ENCODE data around the gene DCAF5. TPM values are rescaled to one million over a fixed set of nuclear protein-coding genes. Genes with fewer than 3 reads are reported as not detected.
A peak's percentile ranks its signal among the peaks of the same experiment; 100 is the strongest.
"Not testable (repeated sequence)": the region's sequence is repeated elsewhere in the genome, so short reads cannot be mapped to it uniquely, and the experiment has no call there.

DCAF5 gene
- total RNA-seq, 2 experiments from 2014 or later: 56.1 to 59.0 TPM

GRCh38 chr14:69065934-69066333 is 87.0 kb downstream of the DCAF5 start:
- not testable (repeated sequence) for ATAC-seq (ENCODE audit: low read depth); H3K27me3 Mint-ChIP-seq; H3K4me3 Mint-ChIP-seq; H3K9me3 Mint-ChIP-seq; DNase-seq; H3K27ac Mint-ChIP-seq; H3K4me1 Mint-ChIP-seq
- POLR2A ChIA-PET: interaction anchor here (0.6 to 0.7 kb wide), 2 partner anchors 8 to 31 kb away, joined by 3 to 5 read pairs; no protein-coding TSS in a partner anchor
- peaks cover 35% of the 10 kb centered on the region for H3K36me3 Mint-ChIP-seq

- no peaks in the 10 kb centered on the region for H3K27me3 Mint-ChIP-seq
- no peak overlapping the region for H3K4me3 Mint-ChIP-seq
- H3K9me3 Mint-ChIP-seq: no peaks in the 10 kb centered on the region
- peaks cover 4% of the 10 kb centered on the region for H3K4me1 Mint-ChIP-seq
- H3K36me3 Mint-ChIP-seq: peaks cover 40% of the 10 kb centered on the region
- POLR2A ChIA-PET: no interaction called here
- H3K27ac Mint-ChIP-seq: no peak overlapping the region
- DNase-seq (no peak), ATAC-seq (ENCODE audit: low read depth) (no peak)
Measured at GRCh38 chr14:69064596-69064995, 88.3 kb downstream of the DCAF5 start.

GRCh38 chr14:69059658-69060623 is 93.0 kb downstream of the DCAF5 start:
- Mint-ChIP-seq H3K36me3 (peaks cover 39% of the 10 kb centered on the region), H3K4me3 (no peak overlapping the region), H3K4me1 (peaks cover 20% of the 10 kb centered on the region), H3K27me3 (no peaks in the 10 kb centered on the region), H3K27ac (no peak overlapping the region), H3K9me3 (no peaks in the 10 kb centered on the region)
- no peak for DNase-seq
- ATAC-seq (ENCODE audit: low read depth): no peak
- POLR2A ChIA-PET: interaction anchor here (0.6 kb wide), 1 partner anchor 153 kb away, joined by 4 read pairs; no protein-coding TSS in a partner anchor

GRCh38 chr14:69055999-69056788 is 96.7 kb downstream of the DCAF5 start:
- Mint-ChIP-seq H3K4me1 (peaks cover 20% of the 10 kb centered on the region), H3K27ac (no peak overlapping the region), H3K27me3 (no peaks in the 10 kb centered on the region), H3K36me3 (peaks cover 35% of the 10 kb centered on the region), H3K9me3 (no peaks in the 10 kb centered on the region), H3K4me3 (no peak overlapping the region)
- DNase-seq (no peak), ATAC-seq (ENCODE audit: low read depth) (peak; percentile 31)
- POLR2A ChIA-PET: interaction anchor here (0.7 to 1.0 kb wide), 2 partner anchors 94 to 145 kb away, joined by 3 read pairs; no protein-coding TSS in a partner anchor

GRCh38 chr14:69055125-69055524 is 97.8 kb downstream of the DCAF5 start:
- DNase-seq: no peak
- Mint-ChIP-seq H3K27me3 (no peaks in the 10 kb centered on the region), H3K36me3 (peaks cover 34% of the 10 kb centered on the region), H3K4me1 (peaks cover 20% of the 10 kb centered on the region), H3K9me3 (no peaks in the 10 kb centered on the region), H3K4me3 (no peak overlapping the region), H3K27ac (no peak overlapping the region)
- ATAC-seq (ENCODE audit: low read depth): no peak
- POLR2A ChIA-PET: no interaction called here

- POLR2A ChIA-PET: no interaction called here
- ATAC-seq (ENCODE audit: low read depth) (no peak), DNase-seq (no peak)
- Mint-ChIP-seq H3K27me3 (no peaks in the 10 kb centered on the region), H3K9me3 (no peaks in the 10 kb centered on the region), H3K27ac (no peak overlapping the region), H3K36me3 (peaks cover 29% of the 10 kb centered on the region), H3K4me1 (peaks cover 18% of the 10 kb centered on the region), H3K4me3 (no peak overlapping the region)
Measured at GRCh38 chr14:69054030-69054429, 98.9 kb downstream of the DCAF5 start.

- H3K27me3 Mint-ChIP-seq: no peaks in the 10 kb centered on the region
- H3K4me3 Mint-ChIP-seq: no peak overlapping the region
- peaks cover 25% of the 10 kb centered on the region for H3K36me3 Mint-ChIP-seq
- no peak for DNase-seq
- no peaks in the 10 kb centered on the region for H3K9me3 Mint-ChIP-seq
- peaks cover 11% of the 10 kb centered on the region for H3K4me1 Mint-ChIP-seq
- POLR2A ChIA-PET: no interaction called here
- H3K27ac Mint-ChIP-seq: no peak overlapping the region
- no peak for ATAC-seq (ENCODE audit: low read depth)
Measured at GRCh38 chr14:69052181-69052601, 100.7 kb downstream of the DCAF5 start.

GRCh38 chr14:69050240-69051184 is 102.4 kb downstream of the DCAF5 start:
- POLR2A ChIA-PET: no interaction called here

GRCh38 chr14:69049675-69050074 is 103.2 kb downstream of the DCAF5 start:
- peaks cover 16% of the 10 kb centered on the region for H3K36me3 Mint-ChIP-seq
- H3K4me3 Mint-ChIP-seq: no peak overlapping the region
- no peak overlapping the region for H3K27ac Mint-ChIP-seq
- POLR2A ChIA-PET: no interaction called here
- no peaks in the 10 kb centered on the region for H3K9me3 Mint-ChIP-seq
- H3K27me3 Mint-ChIP-seq: no peaks in the 10 kb centered on the region
- no peak for DNase-seq
- peaks cover 3% of the 10 kb centered on the region for H3K4me1 Mint-ChIP-seq
- no peak for ATAC-seq (ENCODE audit: low read depth)

More at GRCh38 chr14:69050240-69051184, 102.4 kb downstream of the DCAF5 start:
- DNase-seq (no peak), ATAC-seq (ENCODE audit: low read depth) (no peak)
- no peak overlapping the region for H3K4me3 Mint-ChIP-seq
- peaks cover 3% of the 10 kb centered on the region for H3K4me1 Mint-ChIP-seq
- peaks cover 23% of the 10 kb centered on the region for H3K36me3 Mint-ChIP-seq
- no peak overlapping the region for H3K27ac Mint-ChIP-seq
- H3K9me3 Mint-ChIP-seq: no peaks in the 10 kb centered on the region
- no peaks in the 10 kb centered on the region for H3K27me3 Mint-ChIP-seq

GRCh38 chr14:69048456-69048855 is 104.5 kb downstream of the DCAF5 start:
- peaks cover 10% of the 10 kb centered on the region for H3K27me3 Mint-ChIP-seq
- H3K4me1 Mint-ChIP-seq: peaks cover 3% of the 10 kb centered on the region
- no peaks in the 10 kb centered on the region for H3K9me3 Mint-ChIP-seq
- no peak for ATAC-seq (ENCODE audit: low read depth)
- H3K27ac Mint-ChIP-seq: no peak overlapping the region
- POLR2A ChIA-PET: no interaction called here
- peaks cover 9% of the 10 kb centered on the region for H3K36me3 Mint-ChIP-seq
- no peak overlapping the region for H3K4me3 Mint-ChIP-seq
- DNase-seq: no peak

- no peak for ATAC-seq (ENCODE audit: low read depth)
- peaks cover 2% of the 10 kb centered on the region for H3K36me3 Mint-ChIP-seq
- no peak for DNase-seq
- no peaks in the 10 kb centered on the region for H3K9me3 Mint-ChIP-seq
- H3K4me1 Mint-ChIP-seq: peaks cover 3% of the 10 kb centered on the region
- POLR2A ChIA-PET: interaction anchor here (0.6 kb wide), 1 partner anchor 142 kb away, joined by 4 read pairs; no protein-coding TSS in a partner anchor
- H3K4me3 Mint-ChIP-seq: no peak overlapping the region
- H3K27ac Mint-ChIP-seq: no peak overlapping the region
- peaks cover 20% of the 10 kb centered on the region for H3K27me3 Mint-ChIP-seq
Measured at GRCh38 chr14:69047255-69047654, 105.7 kb downstream of the DCAF5 start.

GRCh38 chr14:69046476-69046860 is 106.5 kb downstream of the DCAF5 start:
- H3K9me3 Mint-ChIP-seq: no peaks in the 10 kb centered on the region
- no peak overlapping the region for H3K27ac Mint-ChIP-seq
- no peaks in the 10 kb centered on the region for H3K36me3 Mint-ChIP-seq
- POLR2A ChIA-PET: no interaction called here
- no peak overlapping the region for H3K4me3 Mint-ChIP-seq
- no peak for ATAC-seq (ENCODE audit: low read depth)
- peaks cover 3% of the 10 kb centered on the region for H3K4me1 Mint-ChIP-seq
- DNase-seq: no peak
- H3K27me3 Mint-ChIP-seq: peaks cover 26% of the 10 kb centered on the region

Data from activated naive CD8-positive, alpha-beta T cell treated with anti-CD3 and anti-CD28 coated beads, Interleukin-2, amount 10 ng/mL, durations not matched to agents 7 days and 5 days (primary cell).